Small intestine (tissue), 7 donors: ENCODE measurements around the gene PNMA6F. TPM values are rescaled to one million over a fixed set of nuclear protein-coding genes. Genes with fewer than 3 reads are reported as not detected.
"Not testable (repeated sequence)": the region's sequence is repeated elsewhere in the genome, so short reads cannot be mapped to it uniquely, and the experiment has no call there.

Source experiments
- DNase-seq, 2 donors: peaks; one replicate each; pipeline versions ENCODE4 v3.0.0 to v3.0.0-alpha.2; 2013
- FAIRE-seq: peaks from 2 replicates; lab custom pipeline; 2012; peaks lifted over from hg19 to GRCh38; lab: Jason Lieb, UNC
- H3K27ac ChIP-seq, 3 donors: one replicate each; pipeline ENCODE4 v1.5.1; 2013; ENCODE audit warnings: low read length in 2 of 3, mild to moderate bottlenecking in 2 of 3, control low read depth in 1 of 3, inconsistent platforms in 1 of 3, low read depth in 1 of 3, moderate library complexity in 1 of 3
- H3K27me3 ChIP-seq, 3 donors: one replicate each; pipeline ENCODE4 v1.6.1; 2013; ENCODE audit warnings: low read length in 3 of 3, inconsistent platforms in 1 of 3; ENCODE audit not compliant: control insufficient read depth in 3 of 3, insufficient read depth in 3 of 3
- H3K36me3 ChIP-seq, 3 donors: one replicate each; pipeline ENCODE4 v1.6.1; 2013; ENCODE audit warnings: low read length in 3 of 3, inconsistent platforms in 1 of 3, low read depth in 1 of 3, mild to moderate bottlenecking in 1 of 3, moderate library complexity in 1 of 3; ENCODE audit not compliant: control insufficient read depth in 3 of 3, insufficient read depth in 2 of 3
- H3K4me1 ChIP-seq, 3 donors: one replicate each; pipeline ENCODE4 v1.6.1; 2013; ENCODE audit warnings: low read length in 2 of 3, inconsistent platforms in 1 of 3, low read depth in 1 of 3, mild to moderate bottlenecking in 1 of 3, moderate library complexity in 1 of 3; ENCODE audit not compliant: control insufficient read depth in 3 of 3, insufficient read depth in 2 of 3
- H3K4me3 ChIP-seq, 3 donors: one replicate each; pipeline ENCODE4 v1.5.1; 2013; ENCODE audit warnings: low read length in 3 of 3, control low read depth in 1 of 3, inconsistent platforms in 1 of 3, low read depth in 1 of 3, mild to moderate bottlenecking in 1 of 3, moderate library complexity in 1 of 3
- H3K9me3 ChIP-seq, 2 donors: one replicate each; pipeline ENCODE4 v1.6.1; 2013; ENCODE audit warnings: low read depth in 1 of 2, low read length in 1 of 2; ENCODE audit not compliant: control insufficient read depth in 2 of 2, insufficient read depth in 1 of 2
- WGBS, 3 donors: extraction: QIAGEN DNeasy Blood & Tissue Kit; methylation state at CpG; one replicate each; pipeline ENCODE4 v1.1.7; 2013; 5-methylcytosine and 5-hydroxymethylcytosine counted together
- polyA plus RNA-seq, 4 donors: library from polyadenylated mRNA; stranded (reverse) in 3 of 4; unstranded in 1 of 4; fragments of 200-250 nt in 3 of 4; fragments of 120-200 nt in 1 of 4; gene quantifications; one replicate each; pipeline versions ENCODE4 v1.2.1 to v1.2.3, GENCODE V29; 2013
- donor health status: healthy with polysubstance abuse.
- donor health status: control.
- donor health status: control.
- donor health status: Bipolar disorder and iron deficiency.
- donor health status: healthy.

Gene PNMA6F
- polyA plus RNA-seq, 4 donors: 0.01 TPM; not detected in 3

DNA sequence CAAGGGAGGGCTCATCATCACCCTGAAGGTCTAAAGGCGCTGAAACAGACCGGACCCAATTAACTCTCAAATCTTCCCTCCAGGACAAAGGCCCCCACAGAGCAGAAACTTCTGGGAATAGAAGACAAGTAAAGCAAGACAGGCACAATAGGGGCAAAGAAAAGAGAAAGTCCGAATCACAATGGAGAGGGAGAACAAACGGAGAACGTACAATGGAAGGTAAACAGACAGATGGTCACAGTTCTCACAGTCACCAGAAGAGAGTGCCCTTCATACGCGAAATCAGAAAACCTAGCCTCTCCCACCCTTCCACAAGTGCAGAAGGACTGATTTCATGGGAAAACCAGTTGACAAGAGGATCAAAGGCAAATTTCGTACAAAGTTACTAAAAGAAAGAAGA is 35.9 kb downstream of the PNMA6F start:
- H3K9me3 ChIP-seq, H3K4me3 ChIP-seq, H3K27me3 ChIP-seq, FAIRE-seq, H3K27ac ChIP-seq, H3K4me1 ChIP-seq, H3K36me3 ChIP-seq, DNase-seq: not testable (repeated sequence)
- no CpG with 5 or more reads among the region's 8 CpGs for WGBS, 3 donors

DNA sequence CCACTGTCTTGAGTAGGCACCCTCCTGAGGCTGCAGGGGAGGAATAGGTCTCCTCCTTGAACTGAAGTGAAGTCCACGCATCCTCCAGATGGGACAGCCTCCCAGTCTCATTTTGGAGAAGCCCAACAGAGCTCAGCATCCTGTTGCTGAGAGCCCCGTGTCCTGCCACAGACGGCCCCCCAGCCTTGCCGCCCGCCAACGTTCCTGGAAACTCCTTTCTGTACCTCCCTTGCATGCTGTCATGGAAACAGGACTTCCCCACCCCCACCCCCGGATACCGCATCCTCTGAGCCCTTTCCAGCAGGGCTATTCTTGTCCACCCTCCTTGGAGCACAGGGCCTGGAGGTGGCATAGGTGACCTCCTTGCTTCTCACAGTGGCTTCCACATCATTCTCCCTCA is 37.6 kb downstream of the PNMA6F start:
- H3K4me1 ChIP-seq, H3K27me3 ChIP-seq, H3K27ac ChIP-seq, FAIRE-seq, H3K4me3 ChIP-seq, H3K36me3 ChIP-seq, DNase-seq, H3K9me3 ChIP-seq: not testable (repeated sequence)
- 82 to 100% methylated on average over 2 to 5 of the region's 8 CpGs; no CpG with 5 or more reads in 1 of the 3 donors for WGBS, 3 donors

DNA sequence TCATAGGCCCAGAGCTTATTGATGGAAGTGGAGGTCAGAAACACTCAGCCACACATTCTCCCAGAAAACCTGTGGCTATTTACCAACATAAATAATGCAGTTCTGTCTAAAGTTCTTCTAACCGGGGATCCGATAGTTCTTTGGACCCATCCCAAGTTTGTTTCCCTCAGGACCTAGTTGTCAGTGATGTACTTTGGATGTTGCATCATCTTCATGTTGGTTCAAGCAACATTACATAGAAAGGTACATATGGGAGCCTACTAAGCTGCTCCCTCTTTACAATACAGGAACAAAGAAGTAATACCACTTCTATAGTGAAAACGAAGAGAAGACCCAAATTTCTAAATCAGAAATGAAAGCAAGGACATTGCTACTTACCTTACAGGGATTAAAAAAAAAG is 39.8 kb downstream of the PNMA6F start:
- not testable (repeated sequence) for H3K36me3 ChIP-seq, FAIRE-seq, DNase-seq, H3K9me3 ChIP-seq, H3K4me3 ChIP-seq, H3K27ac ChIP-seq, H3K4me1 ChIP-seq, H3K27me3 ChIP-seq
- WGBS, 3 donors: no CpG with 5 or more reads among the region's 3 CpGs

DNA sequence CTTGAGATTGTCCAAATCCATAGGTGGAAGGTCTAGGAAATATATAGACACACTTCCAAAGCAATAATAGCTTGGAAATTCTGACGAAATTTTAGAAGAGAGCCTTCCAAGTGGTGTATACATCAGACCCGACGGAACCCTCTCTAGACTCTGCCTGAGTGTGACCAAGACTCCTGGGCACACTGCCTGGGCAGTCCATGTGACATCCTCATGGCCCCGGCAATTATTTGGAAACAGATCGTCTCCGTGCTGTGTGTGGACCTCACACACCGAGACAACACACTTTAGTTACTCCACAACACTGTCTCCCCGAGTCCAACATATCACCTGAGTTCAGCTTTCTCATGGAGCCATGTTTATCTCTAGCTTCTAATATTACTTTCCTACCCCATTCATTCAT is 42.3 kb downstream of the PNMA6F start:
- WGBS, 3 donors: no CpG with 5 or more reads among the region's 8 CpGs
- H3K27ac ChIP-seq, DNase-seq, H3K27me3 ChIP-seq, FAIRE-seq, H3K36me3 ChIP-seq, H3K9me3 ChIP-seq, H3K4me3 ChIP-seq, H3K4me1 ChIP-seq: not testable (repeated sequence)

DNA sequence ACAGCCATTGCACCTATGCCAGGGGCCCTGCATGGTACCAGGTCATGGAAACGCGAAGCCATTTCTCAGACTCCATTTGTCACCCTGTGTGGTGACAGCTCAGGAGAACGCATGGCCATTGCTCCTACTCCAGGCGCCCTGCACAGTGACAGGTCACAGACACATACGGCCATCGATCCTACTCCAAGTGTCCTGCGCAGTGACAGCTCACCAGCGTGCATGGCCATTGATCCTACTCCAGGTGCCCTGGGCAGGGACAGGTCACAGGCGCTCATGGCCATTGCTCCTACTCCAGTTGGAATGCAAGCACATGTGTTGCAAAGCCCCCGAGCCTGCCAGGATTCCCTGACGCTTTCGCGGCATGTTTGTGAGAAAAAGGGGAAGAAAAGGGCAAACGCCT is 45.5 kb downstream of the PNMA6F start:
- H3K9me3 ChIP-seq, DNase-seq, FAIRE-seq, H3K4me3 ChIP-seq, H3K27ac ChIP-seq, H3K4me1 ChIP-seq, H3K36me3 ChIP-seq, H3K27me3 ChIP-seq: not testable (repeated sequence)
- 90 to 92% (median 91%) methylated on average over 4 to 10 of the region's 14 CpGs for WGBS, 3 donors

DNA sequence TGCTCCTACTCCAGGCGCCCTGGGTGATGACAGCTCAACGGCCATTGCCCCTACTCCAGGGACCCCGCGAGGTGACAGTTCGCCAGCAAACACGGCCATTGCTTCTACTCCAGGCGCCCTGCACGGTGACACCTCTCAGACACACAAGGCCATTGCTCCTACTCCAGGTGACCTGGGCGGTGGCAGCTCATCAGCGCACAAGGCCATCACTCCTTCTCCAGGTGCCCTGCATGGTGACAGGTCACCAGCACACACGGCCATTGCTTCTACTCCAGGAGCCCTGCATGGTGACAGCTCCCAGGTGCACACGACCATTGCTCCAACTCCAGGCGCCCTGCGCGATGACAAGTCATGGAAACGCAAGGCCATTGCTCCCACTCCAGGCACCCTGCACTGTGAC is 46.1 kb downstream of the PNMA6F start:
- not testable (repeated sequence) for H3K4me3 ChIP-seq, H3K9me3 ChIP-seq, DNase-seq, H3K36me3 ChIP-seq, H3K4me1 ChIP-seq, FAIRE-seq, H3K27ac ChIP-seq, H3K27me3 ChIP-seq
- 88 to 100% methylated on average over 3 of the region's 16 CpGs; no CpG with 5 or more reads in 1 of the 3 donors for WGBS, 3 donors

DNA sequence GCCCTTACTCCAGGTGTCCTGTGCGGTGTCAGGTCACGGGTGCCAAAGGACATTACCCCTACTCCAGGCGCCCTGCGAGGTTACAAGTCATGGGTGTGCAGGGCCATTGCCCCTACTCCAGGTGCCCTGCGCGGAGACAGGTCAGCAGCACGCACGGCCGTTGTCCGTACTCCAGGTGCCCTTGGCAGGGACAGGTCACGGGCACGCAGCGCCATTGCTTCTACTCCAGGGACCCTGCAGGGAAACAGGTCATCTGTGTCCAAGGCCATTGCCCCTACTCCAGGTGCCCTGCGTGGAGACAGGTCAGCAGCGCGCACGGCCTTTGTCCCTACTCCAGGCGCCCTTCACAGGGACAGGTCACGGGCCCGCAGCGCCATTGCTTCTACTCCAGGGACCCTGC is 49.0 kb downstream of the PNMA6F start:
- H3K36me3 ChIP-seq, H3K27me3 ChIP-seq, H3K27ac ChIP-seq, H3K4me1 ChIP-seq, H3K9me3 ChIP-seq, H3K4me3 ChIP-seq, DNase-seq, FAIRE-seq: not testable (repeated sequence)
- WGBS, 3 donors: 91 to 96% (median 93%) methylated on average over 8 to 16 of the region's 21 CpGs

DNA sequence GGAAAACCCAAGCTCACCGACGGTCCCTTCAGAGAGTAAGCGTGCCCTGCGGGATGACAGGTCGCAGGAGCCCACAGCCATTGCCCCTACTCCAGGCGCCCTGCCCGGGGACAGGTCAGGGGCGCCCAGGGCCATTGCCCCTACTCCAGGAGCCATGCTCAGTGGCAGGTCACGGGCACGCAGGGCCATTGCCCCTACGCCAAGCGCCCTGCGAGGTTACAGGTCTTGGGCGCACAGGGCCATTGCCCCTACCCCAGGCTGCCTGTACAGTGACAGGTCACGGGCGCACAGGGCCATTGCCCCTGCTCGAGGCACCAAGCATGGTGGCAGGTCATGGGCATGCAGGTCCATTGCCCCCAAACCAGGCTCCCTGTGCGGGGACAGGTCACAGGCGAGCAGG is 49.5 kb downstream of the PNMA6F start:
- H3K27ac ChIP-seq, DNase-seq, H3K9me3 ChIP-seq, H3K36me3 ChIP-seq, H3K4me1 ChIP-seq, FAIRE-seq, H3K27me3 ChIP-seq, H3K4me3 ChIP-seq: not testable (repeated sequence)
- WGBS, 3 donors: 92 to 93% methylated on average over 6 to 7 of the region's 19 CpGs; no CpG with 5 or more reads in 1 of the 3 donors
